Activated naive CD4-positive, alpha-beta T cell treated with anti-CD3 and anti-CD28 coated beads, Interleukin-2, amount 10 ng/mL, durations not matched to agents 7 days and 5 days (primary cell): Measurements from ENCODE around the gene STK11.

Experiments
- CTCF ChIA-PET: fragments of 350-600 bp; sonication (Branson Sonifier 250); formaldehyde crosslinking; loops from one replicate; lab custom pipeline; 2021; ENCODE audit warnings: antibody characterized with exemption; lab: Charles Lee
- DNase-seq: peaks from one replicate; pipeline ENCODE4 v3.0.0-alpha.2; 2020
- H3K27ac Mint-ChIP-seq: one replicate; pipeline ENCODE4 v1.8.0; 2021; ENCODE audit warnings: mild to moderate bottlenecking, moderate library complexity, mixed read lengths
- H3K27me3 Mint-ChIP-seq: one replicate; pipeline ENCODE4 v1.8.0; 2021; ENCODE audit warnings: mild to moderate bottlenecking, mixed read lengths
- H3K36me3 Mint-ChIP-seq: one replicate; pipeline ENCODE4 v1.8.0; 2021; ENCODE audit warnings: mixed read lengths
- H3K4me1 Mint-ChIP-seq: one replicate; pipeline ENCODE4 v1.8.0; 2021; ENCODE audit warnings: mixed read lengths
- H3K4me3 Mint-ChIP-seq: one replicate; pipeline ENCODE4 v1.8.0; 2021; ENCODE audit warnings: mild to moderate bottlenecking, moderate library complexity, mixed read lengths
- H3K9me3 Mint-ChIP-seq: one replicate; pipeline ENCODE4 v1.8.0; 2021; ENCODE audit warnings: mixed read lengths

STK11 gene

DNA sequence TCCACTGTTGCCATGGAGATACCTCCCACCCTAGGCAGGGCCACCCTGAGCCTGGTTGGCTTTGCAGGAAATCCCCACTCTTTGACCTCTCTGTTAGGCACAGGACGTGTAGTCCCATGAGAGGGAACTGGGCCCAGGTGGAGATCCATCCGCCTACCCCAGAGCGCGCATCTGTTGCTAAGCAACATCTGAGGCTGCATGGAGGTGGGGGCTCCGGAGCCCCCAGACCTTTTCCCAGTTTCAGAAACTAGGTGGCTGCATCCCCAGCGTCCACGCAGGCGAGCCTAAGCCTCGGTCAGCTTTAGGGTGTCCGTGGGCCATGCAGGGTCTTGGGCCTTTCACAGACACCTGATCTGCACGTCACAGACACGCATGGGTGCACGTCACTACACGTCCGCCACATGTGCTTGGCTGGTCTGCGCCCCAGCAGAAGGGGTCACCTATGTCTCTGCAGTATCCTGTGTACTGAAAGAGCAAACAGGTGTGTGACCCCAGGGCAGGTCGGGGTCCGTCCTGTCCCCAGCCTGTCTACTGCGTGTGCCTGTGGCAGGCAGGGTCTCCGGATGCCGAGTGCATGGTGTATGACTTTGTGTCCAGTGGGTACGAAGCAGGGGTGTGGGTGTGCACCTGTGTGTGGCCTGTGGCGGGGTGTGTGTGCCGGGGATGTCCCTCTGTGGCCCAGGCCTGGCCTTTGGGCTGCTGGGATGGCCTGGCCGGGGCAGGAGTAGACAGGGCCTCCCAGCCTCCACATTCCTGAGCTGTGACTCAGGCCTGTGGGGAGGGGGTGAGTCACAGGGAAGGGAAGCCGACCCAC, 59.4 kb downstream of the STK11 start:
- Mint-ChIP-seq H3K4me3 (peak overlapping the region; percentile 52), H3K9me3 (no peaks in the 10 kb centered on the region), H3K27me3 (peaks cover 9% of the 10 kb centered on the region), H3K27ac (peak overlapping the region; percentile 52), H3K4me1 (peaks cover 61% of the 10 kb centered on the region), H3K36me3 (peaks cover 5% of the 10 kb centered on the region)
- no peak for DNase-seq
- CTCF ChIA-PET, result interaction anchor here (1.4 to 6.5 kb wide), 2 partner anchors 14 to 21 kb away, joined by 3 to 295 read pairs; partner anchors contain the start of gene ATP5F1D

DNA sequence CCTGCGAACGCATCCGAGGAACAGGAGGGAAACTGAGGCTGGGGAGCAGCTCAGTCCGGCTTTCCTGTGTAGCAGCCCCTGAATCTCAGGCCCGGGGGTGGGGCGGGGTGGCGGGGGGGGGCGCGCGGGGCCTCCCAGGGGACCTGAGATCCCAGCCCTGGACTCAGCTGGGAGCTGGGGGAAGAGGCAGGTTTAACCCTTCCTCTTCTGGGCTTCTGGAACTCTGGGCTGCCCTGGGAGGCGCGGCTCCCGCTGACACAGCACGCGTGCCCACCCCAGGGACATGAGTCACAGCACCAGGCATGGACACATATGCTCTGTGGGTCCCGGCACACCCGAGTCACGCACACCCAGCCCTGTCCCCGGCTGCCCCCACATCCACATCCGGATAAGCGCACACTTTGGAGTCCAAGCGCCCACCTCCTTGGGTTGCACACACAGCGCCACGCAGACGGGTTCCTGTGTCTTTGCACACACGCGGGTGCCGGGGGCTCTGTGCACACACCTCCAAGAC, 60.1 kb downstream of the STK11 start:
- peak; percentile 61 for DNase-seq
- no peaks in the 10 kb centered on the region for H3K9me3 Mint-ChIP-seq
- H3K27me3 Mint-ChIP-seq, result peaks cover 9% of the 10 kb centered on the region
- CTCF ChIA-PET, result interaction anchor here (1.4 to 6.5 kb wide), 4 partner anchors 9 to 22 kb away, joined by 3 to 295 read pairs (median 18); partner anchors contain the start of gene ATP5F1D
- H3K4me1 Mint-ChIP-seq, result peaks cover 67% of the 10 kb centered on the region
- peak overlapping the region; percentile 62 for H3K4me3 Mint-ChIP-seq
- peak overlapping the region; percentile 45 for H3K27ac Mint-ChIP-seq
- H3K36me3 Mint-ChIP-seq, result peaks cover 12% of the 10 kb centered on the region

DNA sequence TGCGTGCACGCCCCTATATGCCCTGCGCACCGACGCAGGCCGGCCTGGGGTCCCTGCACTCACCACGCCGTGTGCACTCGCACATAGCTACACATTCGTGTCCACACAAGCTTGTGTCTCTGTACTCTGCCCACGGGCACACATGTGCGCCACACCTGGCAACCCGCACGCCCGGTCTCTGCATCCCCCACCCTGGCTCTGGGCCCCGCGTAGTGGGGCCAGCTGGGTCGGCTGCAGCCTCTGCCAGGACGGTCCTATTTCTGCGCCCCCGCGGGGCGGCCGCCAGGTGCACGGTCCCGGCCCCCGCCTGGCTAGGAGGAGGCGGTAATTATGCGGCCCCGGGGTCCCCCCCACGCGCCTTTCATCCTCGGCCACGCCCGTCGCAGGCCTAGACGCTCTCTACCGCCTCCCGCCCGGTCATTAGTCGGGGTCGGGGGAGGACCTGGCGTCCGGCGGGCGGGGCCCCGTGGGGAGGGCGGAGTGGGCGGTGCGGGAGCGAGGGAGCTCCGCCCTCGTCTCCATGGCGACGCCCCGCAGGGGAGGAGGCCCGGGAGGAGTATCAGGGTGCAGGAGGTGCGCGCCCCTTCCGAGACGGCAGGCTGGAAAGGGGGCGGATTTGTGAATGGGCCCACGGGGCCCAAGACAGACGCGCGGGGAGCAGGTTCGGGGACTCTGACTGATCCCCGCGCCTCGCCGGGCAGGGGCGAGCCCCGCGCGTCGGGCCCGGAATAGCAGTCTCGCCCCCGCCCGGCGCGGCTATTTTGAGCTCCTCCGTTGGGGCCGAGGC, 60.7 kb downstream of the STK11 start:
- CTCF ChIA-PET, result interaction anchor here (0.8 to 6.5 kb wide), 11 partner anchors 9 to 282 kb away, joined by 3 to 295 read pairs (median 3); partner anchors contain the start of genes ATP5F1D, CBARP, CNN2 and WDR18
- peaks cover 72% of the 10 kb centered on the region for H3K4me1 Mint-ChIP-seq

DNA sequence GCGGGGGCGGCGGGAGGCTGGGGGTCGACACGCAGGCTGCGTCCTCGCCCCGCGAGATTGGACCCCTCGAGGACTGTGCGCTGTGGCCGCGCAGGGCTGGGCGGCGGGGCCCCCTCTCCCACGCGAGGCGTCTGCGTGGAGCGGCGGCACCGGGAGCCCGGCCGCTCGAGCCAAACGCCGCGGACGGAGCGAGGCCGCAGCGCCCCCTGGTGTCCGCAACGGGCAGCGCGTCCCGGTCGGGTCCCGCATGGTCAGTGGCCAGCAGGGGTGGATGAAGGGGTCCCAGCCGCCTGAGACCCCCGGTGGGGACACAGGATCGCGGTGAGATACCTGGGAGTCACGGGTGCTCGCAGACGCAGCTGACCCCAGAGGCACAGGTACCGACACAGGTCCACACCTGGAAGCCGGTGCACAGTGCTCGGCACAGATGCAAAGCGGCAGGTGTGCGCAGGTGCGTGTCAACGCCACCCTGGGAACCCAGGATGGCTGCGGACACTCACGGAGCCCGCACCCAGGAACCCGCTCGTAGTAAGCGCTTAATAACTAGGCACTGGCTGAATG, 61.4 kb downstream of the STK11 start:
- peak; percentile 75 for DNase-seq
- Mint-ChIP-seq H3K27ac (no peak overlapping the region), H3K9me3 (no peaks in the 10 kb centered on the region), H3K27me3 (peaks cover 9% of the 10 kb centered on the region), H3K4me1 (peaks cover 72% of the 10 kb centered on the region), H3K4me3 (peak overlapping the region; percentile 53), H3K36me3 (peaks cover 24% of the 10 kb centered on the region)
- CTCF ChIA-PET, result interaction anchor here (0.8 to 6.5 kb wide), 10 partner anchors 10 to 283 kb away, joined by 3 to 295 read pairs (median 3); partner anchors contain the start of genes ATP5F1D, CBARP, CNN2 and WDR18

More for the DNA sequence above, 60.7 kb downstream of the STK11 start:
- no peaks in the 10 kb centered on the region for H3K9me3 Mint-ChIP-seq
- H3K36me3 Mint-ChIP-seq, result peaks cover 18% of the 10 kb centered on the region
- peaks cover 9% of the 10 kb centered on the region for H3K27me3 Mint-ChIP-seq
- DNase-seq, result peak; percentile 90
- peak overlapping the region; percentile 45 for H3K27ac Mint-ChIP-seq
- H3K4me3 Mint-ChIP-seq, result peak overlapping the region; percentile 62

DNA sequence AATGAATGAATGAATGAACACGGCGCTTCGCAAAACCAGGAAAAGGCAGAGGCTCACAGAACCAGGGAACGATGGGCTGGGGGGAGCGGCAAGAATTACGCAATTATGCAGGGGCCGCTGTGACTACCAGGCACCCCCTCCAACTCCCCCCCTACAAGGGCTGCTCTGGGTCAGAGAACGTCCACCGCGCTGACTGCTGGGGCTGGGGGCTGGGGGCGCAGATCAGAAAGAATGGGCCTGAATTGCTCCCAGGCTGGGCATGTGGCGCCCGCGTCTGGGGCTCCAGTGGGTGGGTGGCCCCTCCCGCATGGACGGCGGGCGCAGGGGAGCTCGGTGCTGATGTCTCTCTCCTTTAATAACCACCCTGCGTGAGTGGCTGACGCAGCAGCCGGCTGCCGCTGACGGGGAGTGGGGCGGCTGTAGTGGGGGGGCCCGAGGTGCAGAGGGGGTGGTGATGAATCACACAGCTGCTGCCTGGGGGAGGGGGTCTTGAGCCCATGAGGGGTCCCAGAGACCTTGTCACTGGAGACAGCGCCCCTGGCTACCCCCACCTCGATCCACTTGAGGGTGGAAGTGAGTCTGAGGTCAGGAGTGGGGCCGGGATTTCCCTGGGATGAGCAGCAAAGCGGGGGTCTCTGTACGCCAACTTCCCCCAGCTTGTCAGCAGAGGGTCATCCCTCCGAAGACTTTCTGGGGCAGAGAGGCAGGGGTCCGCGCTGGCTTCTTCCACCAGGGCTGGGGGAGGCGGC, 62.1 kb downstream of the STK11 start:
- peaks cover 9% of the 10 kb centered on the region for H3K27me3 Mint-ChIP-seq
- CTCF ChIA-PET, result interaction anchor here (1.3 to 6.5 kb wide), 4 partner anchors 11 to 241 kb away, joined by 3 to 295 read pairs (median 18); partner anchors contain the start of genes ATP5F1D and CNN2
- H3K36me3 Mint-ChIP-seq, result peaks cover 28% of the 10 kb centered on the region
- H3K9me3 Mint-ChIP-seq, result no peaks in the 10 kb centered on the region
- no peak overlapping the region for H3K27ac Mint-ChIP-seq
- peaks cover 73% of the 10 kb centered on the region for H3K4me1 Mint-ChIP-seq
- DNase-seq, result peak; percentile 42
- peak overlapping the region; percentile 53 for H3K4me3 Mint-ChIP-seq

DNA sequence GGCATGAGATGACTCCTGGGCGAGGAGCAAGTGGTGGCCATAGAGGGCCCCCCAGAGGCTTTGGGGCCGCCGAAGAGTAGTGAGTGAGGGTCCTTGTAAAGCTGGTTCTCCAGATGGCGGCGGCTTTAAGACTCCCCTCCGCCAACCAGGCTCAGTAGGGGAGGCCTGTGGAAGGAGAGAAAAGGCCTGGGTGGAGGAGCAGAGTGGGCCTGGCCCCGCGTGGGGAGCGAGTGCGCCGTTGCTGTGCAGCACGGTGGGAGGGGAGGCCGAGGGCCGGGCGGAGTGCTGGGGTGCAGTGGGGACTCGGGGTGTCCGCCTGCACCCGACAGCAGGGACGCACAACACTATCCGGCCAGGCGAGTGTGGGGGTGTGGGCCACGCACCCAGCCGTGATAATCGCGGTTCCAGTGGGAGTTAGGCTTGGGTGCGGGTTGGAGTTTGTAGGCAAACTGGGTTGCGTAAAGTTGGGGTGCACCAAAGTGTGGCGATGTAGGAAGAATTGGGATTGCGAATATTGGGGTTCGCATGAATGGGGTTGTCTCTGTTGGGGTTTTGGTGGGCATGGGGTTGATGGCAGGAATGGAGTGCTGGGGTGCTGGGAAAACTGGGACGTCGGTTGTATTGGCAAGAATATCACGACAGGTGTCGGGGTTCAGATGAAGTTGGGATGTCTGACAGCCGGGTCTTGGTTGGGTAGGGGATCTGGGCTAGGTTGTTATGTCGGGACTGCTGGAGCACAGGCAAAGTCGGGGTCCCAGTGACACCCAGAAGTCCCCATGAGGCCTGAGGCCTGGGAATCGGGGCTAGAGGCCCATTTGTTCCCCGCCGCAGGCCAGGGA, 62.9 kb downstream of the STK11 start:
- Mint-ChIP-seq H3K27me3 (peaks cover 9% of the 10 kb centered on the region), H3K4me1 (peaks cover 70% of the 10 kb centered on the region), H3K36me3 (peaks cover 34% of the 10 kb centered on the region), H3K9me3 (no peaks in the 10 kb centered on the region), H3K27ac (peak overlapping the region; percentile 90), H3K4me3 (peak overlapping the region; percentile 74)
- no peak for DNase-seq
- CTCF ChIA-PET, result interaction anchor here (1.5 to 6.5 kb wide), 3 partner anchors 11 to 25 kb away, joined by 5 to 295 read pairs (median 17); partner anchors contain the start of gene ATP5F1D

- Mint-ChIP-seq H3K4me1 (peaks cover 71% of the 10 kb centered on the region), H3K36me3 (peaks cover 40% of the 10 kb centered on the region), H3K4me3 (peak within 1 kb of the TSS; percentile 87), H3K27ac (peak within 1 kb of the TSS; percentile 90), H3K27me3 (peaks cover 9% of the 10 kb centered on the region), H3K9me3 (no peaks in the 10 kb centered on the region)
- peak; percentile 100 for DNase-seq
- CTCF ChIA-PET, result interaction anchor here (1.5 to 6.5 kb wide), 2 partner anchors 20 to 25 kb away, joined by 5 to 295 read pairs; partner anchors contain the start of gene ATP5F1D
Measured at GRCh38 chr19:1269065-1269477, 63.5 kb downstream of the STK11 start, which contains the start of gene CIRBP. TSS of gene CIRBP (plus strand) at chr19:1269332. CDS start at chr19:1270934, 1,602 bp downstream.

DNA sequence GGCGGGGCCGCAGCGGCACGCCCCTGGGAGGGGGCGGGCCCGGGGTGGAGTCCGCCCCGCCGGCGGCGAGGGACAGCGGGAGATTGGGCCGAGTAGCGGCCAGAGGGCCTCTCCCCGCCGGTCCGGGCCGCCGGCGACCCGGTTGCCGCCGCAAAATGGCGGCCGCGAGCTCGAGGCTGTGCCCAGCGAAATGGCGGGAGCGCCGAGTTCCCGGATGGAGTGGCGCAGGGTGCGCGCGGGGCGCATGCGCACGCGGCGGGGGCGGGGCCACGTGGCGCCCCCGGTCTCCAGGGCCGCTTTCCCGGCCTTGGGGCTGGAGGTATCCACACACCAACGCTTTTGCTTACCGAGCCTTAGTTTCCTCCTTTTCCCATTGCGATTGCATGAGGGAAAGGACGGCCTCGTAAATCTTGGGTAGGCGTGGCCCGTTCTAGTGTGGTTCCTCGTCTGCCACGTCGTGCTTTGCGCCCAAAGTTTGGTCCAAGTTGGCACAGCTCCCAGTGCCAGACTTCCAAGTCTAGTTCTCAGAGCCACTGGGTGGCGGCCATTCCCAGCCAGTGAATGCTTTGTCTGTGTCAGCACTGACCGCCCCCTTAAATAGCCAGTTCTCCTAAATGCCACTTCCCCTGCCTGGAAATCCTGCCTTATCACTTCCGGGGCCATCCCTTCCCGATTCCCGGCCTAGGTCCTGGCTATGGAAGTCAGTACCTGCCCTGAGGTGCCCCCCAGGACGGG, 64.1 kb downstream of the STK11 start:
- Mint-ChIP-seq H3K27me3 (peaks cover 9% of the 10 kb centered on the region), H3K4me3 (peak overlapping the region; percentile 87), H3K4me1 (peaks cover 73% of the 10 kb centered on the region), H3K36me3 (peaks cover 41% of the 10 kb centered on the region), H3K27ac (peak overlapping the region; percentile 86), H3K9me3 (no peaks in the 10 kb centered on the region)
- CTCF ChIA-PET, result interaction anchor here (1.5 to 6.5 kb wide), 2 partner anchors 21 to 26 kb away, joined by 5 to 295 read pairs; partner anchors contain the start of gene ATP5F1D
- peak; percentile 90 for DNase-seq

GRCh38 chr19:1270213-1270853, 64.8 kb downstream of the STK11 start:
- H3K27ac Mint-ChIP-seq, result peak overlapping the region; percentile 86
- peaks cover 69% of the 10 kb centered on the region for H3K4me1 Mint-ChIP-seq
- DNase-seq, result no peak
- peaks cover 9% of the 10 kb centered on the region for H3K27me3 Mint-ChIP-seq
- H3K36me3 Mint-ChIP-seq, result peaks cover 42% of the 10 kb centered on the region
- CTCF ChIA-PET, result no interaction called here
- H3K4me3 Mint-ChIP-seq, result peak overlapping the region; percentile 87
- no peaks in the 10 kb centered on the region for H3K9me3 Mint-ChIP-seq

- no peaks in the 10 kb centered on the region for H3K9me3 Mint-ChIP-seq
- H3K27ac Mint-ChIP-seq, result peak overlapping the region; percentile 86
- H3K4me3 Mint-ChIP-seq, result peak overlapping the region; percentile 87
- H3K27me3 Mint-ChIP-seq, result peaks cover 9% of the 10 kb centered on the region
- peaks cover 64% of the 10 kb centered on the region for H3K4me1 Mint-ChIP-seq
- CTCF ChIA-PET, result interaction anchor here (5.3 kb wide), 1 partner anchor 27 kb away, joined by 31 read pairs; no protein-coding TSS in a partner anchor
- H3K36me3 Mint-ChIP-seq, result peaks cover 42% of the 10 kb centered on the region
- DNase-seq, result no peak
Measured at GRCh38 chr19:1270854-1271527, 65.4 kb downstream of the STK11 start.
